Kidney capillary endothelial cell (primary cell): ENCODE results near the gene HRH1.
"Not testable (repeated sequence)": the region's sequence is repeated elsewhere in the genome, so short reads cannot be mapped to it uniquely, and the experiment has no call there.

Experiments used
- DNase-seq: peaks from one replicate; pipeline ENCODE4 v3.0.0-alpha.2; 2018; ENCODE audit warnings: low spot score

Gene HRH1

GRCh38 chr3:11204697-11205348 lies 50.5 kb downstream of the HRH1 start:
- no peak for DNase-seq

GRCh38 chr3:11205881-11206280 lies 51.6 kb downstream of the HRH1 start:
- DNase-seq: not testable (repeated sequence)

- DNase-seq: no peak
Observed at GRCh38 chr3:11206316-11206715, 52.0 kb downstream of the HRH1 start.

GRCh38 chr3:11206953-11207352 lies 52.7 kb downstream of the HRH1 start:
- DNase-seq: no peak

- DNase-seq: no peak
Observed at GRCh38 chr3:11211531-11212298, 57.4 kb downstream of the HRH1 start.

GRCh38 chr3:11212299-11212608 lies 58.0 kb downstream of the HRH1 start:
- DNase-seq: no peak

- no peak for DNase-seq
Observed at GRCh38 chr3:11212784-11213183, 58.5 kb downstream of the HRH1 start.

GRCh38 chr3:11213810-11214450 lies 59.6 kb downstream of the HRH1 start:
- DNase-seq: no peak

GRCh38 chr3:11214451-11214978 lies 60.2 kb downstream of the HRH1 start:
- DNase-seq: no peak

- DNase-seq: not testable (repeated sequence)
Observed at GRCh38 chr3:11217370-11217769, 63.1 kb downstream of the HRH1 start.

GRCh38 chr3:11220230-11220629 lies 65.9 kb downstream of the HRH1 start:
- DNase-seq: no peak

- DNase-seq: no peak
Observed at GRCh38 chr3:11221818-11222415, 67.6 kb downstream of the HRH1 start.

GRCh38 chr3:11224010-11224409 lies 69.7 kb downstream of the HRH1 start:
- no peak for DNase-seq

- no peak for DNase-seq
Observed at GRCh38 chr3:11224870-11225229, 70.6 kb downstream of the HRH1 start.

- no peak for DNase-seq
Observed at GRCh38 chr3:11226042-11226370, 71.7 kb downstream of the HRH1 start.

- DNase-seq: no peak
Observed at GRCh38 chr3:11228041-11228440, 73.7 kb downstream of the HRH1 start.

- no peak for DNase-seq
Observed at GRCh38 chr3:11230125-11230524, 75.8 kb downstream of the HRH1 start.

GRCh38 chr3:11230832-11231231 lies 76.5 kb downstream of the HRH1 start:
- no peak for DNase-seq

GRCh38 chr3:11235385-11235784 lies 81.1 kb downstream of the HRH1 start:
- no peak for DNase-seq

GRCh38 chr3:11236588-11237461 lies 82.5 kb downstream of the HRH1 start:
- no peak for DNase-seq

- DNase-seq: no peak
Observed at GRCh38 chr3:11238060-11238459, 83.8 kb downstream of the HRH1 start.

GRCh38 chr3:11238880-11239279 lies 84.6 kb downstream of the HRH1 start:
- DNase-seq: no peak
